BJ (cell line): ENCODE data around the gene ABCG1. TPM values are rescaled to one million over a fixed set of nuclear protein-coding genes. Genes with fewer than 3 reads are reported as not detected.

Source experiments
- CTCF ChIA-PET: fragments of 350-600 bp; formaldehyde crosslinking; extraction: SDS; loops from one replicate; lab custom pipeline; 2021; ENCODE audit warnings: antibody characterized with exemption, inconsistent platforms; lab: Yijun Ruan, JAX
- POLR2A ChIA-PET: fragments of 300-600 bp; sonication (Branson Sonifier 250); formaldehyde crosslinking; extraction: SDS; loops from one replicate; lab custom pipeline; 2021; ENCODE audit warnings: antibody characterized with exemption; lab: Charles Lee
- DNase-seq: peaks from one replicate; pipeline ENCODE4 v3.0.0-alpha.2; 2011; ENCODE audit warnings: low read depth
- H3K27me3 ChIP-seq: 2 replicates; pipeline ENCODE4 v1.6.0; 2011; ENCODE audit warnings: low read length; ENCODE audit not compliant: control insufficient read depth, insufficient read depth
- H3K36me3 ChIP-seq: 2 replicates; pipeline ENCODE4 v1.5.1; 2011; ENCODE audit warnings: low read length; ENCODE audit not compliant: control insufficient read depth, insufficient read depth
- H3K4me3 ChIP-seq: 2 replicates; pipeline ENCODE4 v1.5.1; 2011; ENCODE audit warnings: low read depth, mild to moderate bottlenecking, control low read depth, low read length
- polyA plus RNA-seq: library from polyadenylated mRNA; depleted of rRNA; stranded (reverse); fragments of >200 nt; gene quantifications from 2 replicates; pipeline ENCODE4 v1.2.3, GENCODE V29; 2011
- TF ChIP-seq, protein P1 (sequence below): IDR thresholded peaks from 2 replicates; pipeline ENCODE4 v1.5.1; 2011; ENCODE audit warnings: low read depth, mild to moderate bottlenecking, control low read depth, inconsistent platforms, low read length, moderate library complexity; ENCODE audit not compliant: insufficient read depth

The ABCG1 gene
- polyA plus RNA-seq, 1 experiment = 0.29 TPM

DNA sequence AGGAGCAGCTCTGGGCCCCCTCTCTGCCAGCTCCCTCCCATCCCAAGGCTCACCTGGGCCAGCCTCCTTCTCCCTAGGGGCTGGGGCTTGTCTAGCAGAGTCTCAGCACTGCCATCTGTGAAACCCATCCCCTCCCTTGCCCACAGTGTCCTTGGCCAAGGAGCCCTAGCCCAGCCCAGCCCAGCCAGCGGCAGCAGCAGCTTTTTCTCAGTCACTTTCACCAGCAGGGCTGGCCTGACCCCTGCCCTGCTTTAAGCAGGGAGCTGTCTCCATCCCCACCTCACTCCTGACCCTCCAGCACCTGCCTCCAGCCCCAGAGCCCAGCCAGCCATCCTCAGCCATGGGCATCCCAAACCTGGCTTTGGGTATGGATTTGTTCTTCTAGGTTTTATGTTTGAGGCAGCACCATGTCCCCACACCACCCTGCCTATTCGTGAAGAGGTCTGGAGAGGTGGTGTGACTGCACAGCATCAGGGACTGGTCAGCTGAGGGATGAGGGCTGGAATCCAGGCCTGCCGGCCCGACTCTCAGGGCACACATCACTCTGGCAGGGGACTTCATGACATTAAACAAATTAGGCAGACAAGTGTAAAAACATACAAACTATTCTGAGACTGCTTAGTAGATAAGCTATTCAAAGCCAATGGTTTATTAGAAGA lies 36.1 kb upstream of the ABCG1 start:
- Histone ChIP-seq H3K27me3 (no peaks in the 10 kb centered on the region), H3K4me3 (no peak overlapping the region), H3K36me3 (no peaks in the 10 kb centered on the region)
- TF ChIP-seq, protein P1, sequence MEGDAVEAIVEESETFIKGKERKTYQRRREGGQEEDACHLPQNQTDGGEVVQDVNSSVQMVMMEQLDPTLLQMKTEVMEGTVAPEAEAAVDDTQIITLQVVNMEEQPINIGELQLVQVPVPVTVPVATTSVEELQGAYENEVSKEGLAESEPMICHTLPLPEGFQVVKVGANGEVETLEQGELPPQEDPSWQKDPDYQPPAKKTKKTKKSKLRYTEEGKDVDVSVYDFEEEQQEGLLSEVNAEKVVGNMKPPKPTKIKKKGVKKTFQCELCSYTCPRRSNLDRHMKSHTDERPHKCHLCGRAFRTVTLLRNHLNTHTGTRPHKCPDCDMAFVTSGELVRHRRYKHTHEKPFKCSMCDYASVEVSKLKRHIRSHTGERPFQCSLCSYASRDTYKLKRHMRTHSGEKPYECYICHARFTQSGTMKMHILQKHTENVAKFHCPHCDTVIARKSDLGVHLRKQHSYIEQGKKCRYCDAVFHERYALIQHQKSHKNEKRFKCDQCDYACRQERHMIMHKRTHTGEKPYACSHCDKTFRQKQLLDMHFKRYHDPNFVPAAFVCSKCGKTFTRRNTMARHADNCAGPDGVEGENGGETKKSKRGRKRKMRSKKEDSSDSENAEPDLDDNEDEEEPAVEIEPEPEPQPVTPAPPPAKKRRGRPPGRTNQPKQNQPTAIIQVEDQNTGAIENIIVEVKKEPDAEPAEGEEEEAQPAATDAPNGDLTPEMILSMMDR = no peak
- no peak for DNase-seq
- POLR2A ChIA-PET = no interaction called here
- CTCF ChIA-PET = interaction anchor here (0.6 kb wide), 1 partner anchor 173 kb away, joined by 3 read pairs; no protein-coding TSS in a partner anchor

DNA sequence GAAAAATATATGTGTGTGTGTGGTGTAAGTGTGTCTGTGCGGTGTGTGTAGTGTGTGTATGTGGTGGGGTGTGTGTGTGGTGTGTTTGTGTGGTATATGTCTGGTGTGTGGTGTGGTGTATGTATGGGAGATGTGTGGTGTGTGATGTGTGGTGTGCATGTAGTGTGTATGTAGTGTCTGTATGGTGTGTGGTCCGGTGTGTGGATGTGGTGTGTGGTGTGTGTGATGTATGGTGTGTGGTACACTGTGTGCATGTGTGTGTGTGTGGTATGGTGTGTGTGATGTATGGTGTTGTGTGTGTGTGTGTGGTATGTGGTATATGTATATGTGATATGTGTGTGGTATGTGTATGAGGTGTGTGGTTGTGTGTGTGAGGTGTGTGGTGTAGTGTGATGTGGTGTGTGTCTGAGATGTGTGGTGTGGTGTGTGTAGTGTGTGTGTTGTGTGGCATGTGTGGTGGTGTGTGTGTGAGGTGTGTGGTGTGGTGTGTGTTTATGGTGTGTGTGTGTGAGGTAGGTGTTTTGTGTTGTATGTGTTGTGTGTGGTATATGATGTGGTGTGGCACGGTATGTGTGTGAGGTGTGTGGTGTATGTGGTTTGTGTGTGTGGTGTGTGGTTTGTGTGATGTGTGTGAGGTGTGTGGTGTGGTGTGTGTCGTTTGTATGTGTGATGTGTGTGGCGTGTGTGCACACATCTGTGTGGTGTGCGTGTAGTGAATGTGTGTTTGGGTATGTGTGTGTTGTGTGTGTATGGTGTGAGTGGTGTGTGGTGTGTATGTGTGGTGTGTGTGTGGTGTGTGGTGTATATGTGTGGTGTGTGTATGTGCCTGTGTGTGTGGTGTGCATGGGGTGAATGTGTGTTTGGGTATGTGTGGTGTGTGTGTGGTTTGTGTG lies 35.3 kb upstream of the ABCG1 start:
- TF ChIP-seq, protein P1 = no peak
- no peak for DNase-seq
- ChIA-PET POLR2A (no interaction called here), CTCF (interaction anchor here (0.6 kb wide), 1 partner anchor 172 kb away, joined by 3 read pairs; no protein-coding TSS in a partner anchor)
- H3K27me3 ChIP-seq = no peaks in the 10 kb centered on the region
- no peaks in the 10 kb centered on the region for H3K36me3 ChIP-seq
- no peak overlapping the region for H3K4me3 ChIP-seq

DNA sequence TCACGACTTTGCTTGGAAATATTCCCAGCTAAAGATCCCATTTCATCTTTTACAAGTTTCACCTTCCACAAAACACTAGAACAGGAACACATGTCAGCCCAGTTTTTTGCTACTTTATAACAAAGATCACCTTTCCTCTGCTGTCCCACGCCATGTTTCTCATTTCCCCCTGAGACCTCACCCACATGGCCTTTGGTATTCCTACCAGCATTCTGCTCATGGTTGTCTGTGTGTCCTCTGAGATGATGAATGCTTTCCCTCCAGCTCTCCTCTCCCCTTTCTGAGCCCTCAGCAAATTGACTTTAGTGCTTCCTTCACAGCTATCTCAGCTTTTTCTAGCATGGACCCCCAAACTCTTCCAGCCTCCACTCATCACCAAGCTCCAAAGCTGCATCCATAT lies 32.3 kb upstream of the ABCG1 start:
- POLR2A ChIA-PET = no interaction called here
- no peaks in the 10 kb centered on the region; the same call in 1 of the 2 replicates for H3K27me3 ChIP-seq
- TF ChIP-seq, protein P1 = no peak
- H3K4me3 ChIP-seq = no peak overlapping the region
- H3K36me3 ChIP-seq = no peaks in the 10 kb centered on the region
- no peak for DNase-seq
- CTCF ChIA-PET = interaction anchor here (1.5 kb wide), 1 partner anchor 73 kb away, joined by 3 read pairs; no protein-coding TSS in a partner anchor

DNA sequence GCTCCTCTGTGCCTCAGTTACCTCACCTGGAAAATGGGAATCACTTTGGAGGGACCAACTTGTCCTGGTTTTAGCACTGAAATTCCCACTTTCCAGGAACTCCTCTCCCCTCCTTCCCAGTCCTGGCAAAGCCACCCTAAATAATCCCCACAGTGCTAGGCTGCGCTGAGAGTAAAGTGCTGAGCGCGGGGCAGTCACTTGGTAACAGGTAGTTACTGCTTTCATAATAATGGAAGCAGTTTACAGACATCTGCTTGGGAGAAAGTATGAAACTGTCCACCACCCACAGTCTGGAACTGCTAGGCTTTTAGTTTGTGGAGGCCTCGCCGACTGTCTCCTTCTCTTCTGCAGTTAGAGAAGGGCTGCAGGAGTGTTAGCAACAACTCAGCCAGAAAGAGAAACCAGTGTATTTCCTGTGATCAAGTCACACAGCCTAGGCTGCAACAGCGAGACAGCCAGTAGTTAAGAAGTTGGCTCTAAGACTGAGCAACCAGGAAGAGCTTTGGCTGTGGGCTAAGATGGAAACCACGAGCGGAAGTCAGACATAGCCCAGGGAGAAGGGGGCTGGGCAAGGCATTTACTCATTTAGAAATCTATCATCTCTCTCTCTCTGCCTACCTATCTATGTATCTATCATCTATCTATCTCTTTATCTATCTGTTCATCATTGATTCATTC lies 30.8 kb upstream of the ABCG1 start:
- ChIA-PET CTCF (interaction anchor here (0.6 to 1.5 kb wide), 2 partner anchors 71 to 497 kb away, joined by 3 read pairs; no protein-coding TSS in a partner anchor), POLR2A (no interaction called here)
- no peak for DNase-seq
- H3K36me3 ChIP-seq = no peaks in the 10 kb centered on the region
- H3K4me3 ChIP-seq = no peak overlapping the region
- TF ChIP-seq, protein P1 = no peak
- no peaks in the 10 kb centered on the region; the same call in 1 of the 2 replicates for H3K27me3 ChIP-seq

DNA sequence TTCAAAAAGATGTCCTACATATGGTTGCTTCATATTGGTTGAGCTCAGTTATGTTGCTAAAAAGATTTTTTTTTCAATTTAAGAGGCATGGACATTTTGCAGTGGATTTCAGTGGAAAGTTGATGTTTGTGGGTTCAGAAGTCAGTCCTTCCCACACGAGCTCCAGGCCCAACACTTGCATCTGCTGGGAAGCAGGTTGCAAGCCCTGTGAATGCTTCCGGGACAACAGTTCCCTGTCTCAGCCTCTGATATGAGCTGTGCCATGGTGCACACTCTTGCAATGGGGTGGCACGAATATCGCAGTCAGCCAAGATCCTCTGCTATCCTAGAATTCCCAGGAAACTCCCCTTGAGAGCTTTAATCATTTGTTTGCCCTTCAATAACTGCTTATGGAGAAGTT lies 30.3 kb upstream of the ABCG1 start:
- H3K36me3 ChIP-seq = no peaks in the 10 kb centered on the region
- ChIA-PET POLR2A (no interaction called here), CTCF (no interaction called here)
- H3K4me3 ChIP-seq = no peak overlapping the region
- TF ChIP-seq, protein P1 = no peak
- DNase-seq = no peak
- no peaks in the 10 kb centered on the region; the same call in 1 of the 2 replicates for H3K27me3 ChIP-seq
